A549 (cell line): Measurements from ENCODE around the gene MAP1LC3A. TPM values are rescaled to one million over a fixed set of nuclear protein-coding genes. Genes with fewer than 3 reads are reported as not detected.

Source experiments
- ATAC-seq, 2 experiments: fragments of 200-7000 bp in 1 of 2; fragments of >200 bp in 1 of 2; cut with Nextera tagmentation in 1 of 2; cut with Tn5 transposase in 1 of 2; 3 replicates each; pipeline versions ENCODE4 v1.8.0 to v1.9.1; 2018 to 2020; ENCODE audit warnings: mild to moderate bottlenecking in 1 of 2, moderate library complexity in 1 of 2
- CTCF ChIA-PET: fragments of 300-600 bp; sonication (Branson Sonifier 250); formaldehyde crosslinking; extraction: SDS; loops from one replicate; lab custom pipeline; 2021; ENCODE audit warnings: antibody characterized with exemption, inconsistent platforms; lab: Yijun Ruan, JAX
- POLR2A ChIA-PET: fragments of 350-600 bp; formaldehyde crosslinking; extraction: SDS; loops from one replicate; lab custom pipeline; 2021; ENCODE audit warnings: antibody characterized with exemption, inconsistent platforms; lab: Yijun Ruan, JAX
- DNase-seq, 2 experiments: peaks; one replicate each; pipeline versions ENCODE4 v3.0.0 to v3.0.0-alpha.2; 2011 to 2016; ENCODE audit warnings: low read depth in 1 of 2, low spot score in 1 of 2
- FAIRE-seq: peaks from 2 replicates; lab custom pipeline; 2011; peaks lifted over from hg19 to GRCh38; lab: Jason Lieb, UNC
- H3K27ac ChIP-seq, 2 experiments: fragments of >200 bp; sonication (Bioruptor Twin); formaldehyde crosslinking; 3 replicates each; pipeline ENCODE4 v1.5.1; 2016 to 2017
- H3K4me1 ChIP-seq: fragments of >200 bp; sonication (Bioruptor Twin); formaldehyde crosslinking; 3 replicates; pipeline ENCODE4 v1.6.1; 2016
- H3K4me2 ChIP-seq: fragments of >200 bp; sonication (Bioruptor Twin); formaldehyde crosslinking; 3 replicates; pipeline ENCODE4 v1.6.1; 2016
- H3K4me3 ChIP-seq: fragments of >200 bp; sonication (Bioruptor Twin); formaldehyde crosslinking; 3 replicates; pipeline ENCODE4 v1.5.1; 2016
- H3K9me3 ChIP-seq: fragments of >200 bp; sonication (Bioruptor Twin); formaldehyde crosslinking; 3 replicates; pipeline ENCODE4 v1.6.1; 2016
- BHLHE40 ChIP-seq: IDR thresholded peaks from 2 replicates; pipeline ENCODE4 v1.6.1; 2012; ENCODE audit warnings: low read depth, low read length, inconsistent platforms
- CBX2 ChIP-seq: fragments of 200-600 bp; sonication (generic); IDR thresholded peaks from 2 replicates; pipeline ENCODE4 v1.6.1; 2016; ENCODE audit warnings: low read depth, mild to moderate bottlenecking, borderline replicate concordance
- CBX8 ChIP-seq: fragments of 200-600 bp; sonication (generic); IDR thresholded peaks from 2 replicates; pipeline ENCODE4 v1.6.1; 2016
- CHD2 ChIP-seq: fragments of 150-350 bp; IDR thresholded peaks from 2 replicates; pipeline ENCODE4 v1.6.1; 2014; ENCODE audit warnings: low read length; ENCODE audit not compliant: partially characterized antibody
- EHMT2 ChIP-seq: fragments of 200-600 bp; sonication (generic); IDR thresholded peaks from 2 replicates; pipeline ENCODE4 v1.6.1; 2016; ENCODE audit warnings: antibody characterized with exemption, low read depth, mild to moderate bottlenecking, moderate library complexity
- ELK1 ChIP-seq: fragments of 150-350 bp; IDR thresholded peaks from 2 replicates; pipeline ENCODE4 v1.6.1; 2014; ENCODE audit warnings: low read depth, mild to moderate bottlenecking, low read length
- EP300 ChIP-seq, 2 experiments: fragments of >200 bp; sonication (Bioruptor Twin); formaldehyde crosslinking; IDR thresholded peaks; 2 replicates in 1 of 2; 3 replicates in 1 of 2; pipeline ENCODE4 v1.6.1; 2016 to 2017
- ESRRA ChIP-seq: fragments of 150-350 bp; IDR thresholded peaks from 2 replicates; pipeline ENCODE4 v1.6.1; 2014; ENCODE audit warnings: mild to moderate bottlenecking, low read length, borderline replicate concordance
- FOSB ChIP-seq: fragments of 250-450 bp; sonication (Bioruptor Pico); IDR thresholded peaks from 2 replicates; pipeline ENCODE4 v1.5.0; 2020; ENCODE audit warnings: mild to moderate bottlenecking, moderate library complexity
- FOXS1 ChIP-seq: fragments of 250-450 bp; sonication (Bioruptor Pico); IDR thresholded peaks from 2 replicates; pipeline ENCODE4 v1.5.0; 2020; ENCODE audit warnings: mild to moderate bottlenecking, moderate library complexity
- GATA3 ChIP-seq: IDR thresholded peaks from 2 replicates; pipeline ENCODE4 v1.6.1; 2012; ENCODE audit warnings: borderline replicate concordance
- HOXA7 ChIP-seq: fragments of 250-450 bp; sonication (Bioruptor Pico); IDR thresholded peaks from 2 replicates; pipeline ENCODE4 v1.5.0; 2020; ENCODE audit warnings: mild to moderate bottlenecking, moderate library complexity
- JUN ChIP-seq, 2 experiments: fragments of >200 bp; sonication (Bioruptor Twin); formaldehyde crosslinking; IDR thresholded peaks; 2 replicates in 1 of 2; 3 replicates in 1 of 2; pipeline ENCODE4 v1.6.1; 2016 to 2017
- JUNB ChIP-seq: fragments of >200 bp; sonication (Bioruptor Twin); formaldehyde crosslinking; IDR thresholded peaks from 2 replicates; pipeline ENCODE4 v1.6.1; 2016
- NPAS2 ChIP-seq: fragments of 250-450 bp; sonication (Bioruptor Pico); IDR thresholded peaks from 2 replicates; pipeline ENCODE4 v1.8.0; 2022; ENCODE audit warnings: mild to moderate bottlenecking, moderate library complexity, borderline replicate concordance
- PHF8 ChIP-seq: fragments of 200-600 bp; sonication (generic); IDR thresholded peaks from 2 replicates; pipeline ENCODE4 v1.6.1; 2016; ENCODE audit warnings: low read depth, mild to moderate bottlenecking, antibody characterized with exemption, moderate library complexity, borderline replicate concordance
- POLR2A ChIP-seq: IDR thresholded peaks from 2 replicates; pipeline ENCODE4 v1.6.1; 2012; ENCODE audit warnings: mild to moderate bottlenecking, low read length
- POLR2AphosphoS2 ChIP-seq: conservative IDR thresholded peaks from 2 replicates; pipeline ENCODE4 v1.6.1; 2012; ENCODE audit warnings: low read length, improper control_type of control experiment, inconsistent platforms
- RAD21 ChIP-seq, 2 experiments: fragments of >200 bp in 1 of 2; sonication (Bioruptor Twin) in 1 of 2; formaldehyde crosslinking in 1 of 2; IDR thresholded peaks in 1 of 2; conservative IDR thresholded peaks in 1 of 2; 2 replicates in 1 of 2; 3 replicates in 1 of 2; pipeline ENCODE4 v1.6.1; 2012 to 2018; ENCODE audit warnings: inconsistent platforms in 1 of 2
- RARB ChIP-seq: fragments of 250-450 bp; sonication (Bioruptor Pico); IDR thresholded peaks from 2 replicates; pipeline ENCODE4 v1.8.0; 2021; ENCODE audit warnings: mild to moderate bottlenecking, moderate library complexity
- RFX5 ChIP-seq: fragments of 450-650 bp; IDR thresholded peaks from 2 replicates; pipeline ENCODE4 v1.7.1; 2014; ENCODE audit warnings: antibody characterized with exemption, mild to moderate bottlenecking, moderate library complexity
- SMC3 ChIP-seq: fragments of >200 bp; sonication (Bioruptor Twin); formaldehyde crosslinking; IDR thresholded peaks from 3 replicates; pipeline ENCODE4 v1.6.1; 2018; ENCODE audit warnings: inconsistent platforms
- TFCP2L1 ChIP-seq: fragments of 250-450 bp; sonication (Bioruptor Pico); IDR thresholded peaks from 2 replicates; pipeline ENCODE4 v1.5.0; 2021; ENCODE audit warnings: mild to moderate bottlenecking
- TP53 ChIP-seq: fragments of 250-450 bp; sonication (Bioruptor Pico); IDR thresholded peaks from 2 replicates; pipeline ENCODE4 v1.5.0; 2021; ENCODE audit warnings: mild to moderate bottlenecking, moderate library complexity
- USF2 ChIP-seq: fragments of 450-650 bp; IDR thresholded peaks from 2 replicates; pipeline ENCODE4 v1.6.1; 2014; ENCODE audit warnings: antibody characterized with exemption
- WGBS: methylation state at CpG from one replicate; pipeline ENCODE4 v1.1.6; 2017; ENCODE audit errors: missing lambda C conversion rate; 5-methylcytosine and 5-hydroxymethylcytosine counted together
- polyA plus RNA-seq, 4 experiments: library from polyadenylated mRNA; depleted of rRNA in 3 of 4; stranded (reverse); fragments of >200 nt; fragmentation: RNase III in 1 of 4; extraction: RNeasy Plus Mini Kit Qiagen cat#74134 plus additional on column Dnase treatment in 1 of 4; gene quantifications; 2 replicates in 3 of 4; 3 replicates in 1 of 4; pipeline ENCODE4 v1.2.3, GENCODE V29; 2011 to 2017
- TF ChIP-seq, protein P1 (sequence below): IDR thresholded peaks from 2 replicates; pipeline ENCODE4 v1.6.1; 2012

MAP1LC3A gene
- polyA plus RNA-seq, 2 of the 4 experiments (the other 2 are of a cell fraction), result 4.3 to 15.7 TPM

GRCh38 chr20:34528921-34529297, 29.6 kb upstream of the MAP1LC3A start:
- Histone ChIP-seq H3K9me3 (no peaks in the 10 kb centered on the region), H3K27ac (peak overlapping the region in 1 of 2 experiments; percentile 5; a peak in 1 of 6 replicates), H3K4me2 (no peak overlapping the region), H3K4me3 (no peak overlapping the region), H3K4me1 (peaks cover 40% of the 10 kb centered on the region)
- ATAC-seq (no peak), FAIRE-seq (no peak), DNase-seq (no peak)
- WGBS, result 85% methylated on average over 5 of the region's 5 CpGs
- CTCF ChIA-PET, result interaction anchor here (1.2 to 3.6 kb wide), 2 partner anchors 10 to 217 kb away, joined by 5 to 35 read pairs; no protein-coding TSS in a partner anchor
- TF ChIP-seq POLR2A, result no peak
- no peak for TF ChIP-seq JUNB
- no peak for TF ChIP-seq USF2
- TF ChIP-seq FOSB (CRISPR knock-in tag), result no peak
- no peak for TF ChIP-seq RARB (CRISPR knock-in tag)
- TF ChIP-seq CBX2, result no peak
- TF ChIP-seq GATA3, result no peak
- no peak for TF ChIP-seq CBX8
- TF ChIP-seq TFCP2L1, result no peak
- TF ChIP-seq TP53 (CRISPR knock-in tag), result no peak
- TF ChIP-seq HOXA7, result no peak
- TF ChIP-seq NPAS2 (CRISPR knock-in tag), result no peak
- no peak for TF ChIP-seq BHLHE40
- no peak for TF ChIP-seq PHF8
- TF ChIP-seq ESRRA, result no peak
- TF ChIP-seq POLR2AphosphoS2, result no peak
- POLR2A ChIA-PET, result no interaction called here

GRCh38 chr20:34529742-34530141, 28.8 kb upstream of the MAP1LC3A start:
- ATAC-seq (no peak), FAIRE-seq (no peak), DNase-seq (no peak)
- no peaks in the 10 kb centered on the region for H3K9me3 ChIP-seq
- H3K27ac ChIP-seq, result no peak overlapping the region
- H3K4me2 ChIP-seq, result no peak overlapping the region
- ChIA-PET POLR2A (no interaction called here), CTCF (interaction anchor here (0.8 to 3.6 kb wide), 4 partner anchors 9 to 240 kb away, joined by 3 to 35 read pairs (median 4); no protein-coding TSS in a partner anchor)
- 85% methylated on average over 3 of the region's 3 CpGs for WGBS
- H3K4me3 ChIP-seq, result no peak overlapping the region
- peaks cover 32% of the 10 kb centered on the region for H3K4me1 ChIP-seq
- TF ChIP-seq CHD2 (no peak), EHMT2 (no peak), GATA3 (no peak), SMC3 (no peak), HOXA7 (no peak), NPAS2 (CRISPR knock-in tag) (no peak), TP53 (CRISPR knock-in tag) (no peak), JUN (IDR thresholded peaks at IDR 0.05) (no peak), RAD21 (conservative IDR thresholded peaks at IDR 0.05 in 1 of 2, IDR thresholded peaks at IDR 0.05 in 1 of 2) (no peak)
- TF ChIP-seq, protein P1, sequence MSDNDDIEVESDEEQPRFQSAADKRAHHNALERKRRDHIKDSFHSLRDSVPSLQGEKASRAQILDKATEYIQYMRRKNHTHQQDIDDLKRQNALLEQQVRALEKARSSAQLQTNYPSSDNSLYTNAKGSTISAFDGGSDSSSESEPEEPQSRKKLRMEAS, result no peak
- TF ChIP-seq, all 56 proteins: peak for 0

DNA sequence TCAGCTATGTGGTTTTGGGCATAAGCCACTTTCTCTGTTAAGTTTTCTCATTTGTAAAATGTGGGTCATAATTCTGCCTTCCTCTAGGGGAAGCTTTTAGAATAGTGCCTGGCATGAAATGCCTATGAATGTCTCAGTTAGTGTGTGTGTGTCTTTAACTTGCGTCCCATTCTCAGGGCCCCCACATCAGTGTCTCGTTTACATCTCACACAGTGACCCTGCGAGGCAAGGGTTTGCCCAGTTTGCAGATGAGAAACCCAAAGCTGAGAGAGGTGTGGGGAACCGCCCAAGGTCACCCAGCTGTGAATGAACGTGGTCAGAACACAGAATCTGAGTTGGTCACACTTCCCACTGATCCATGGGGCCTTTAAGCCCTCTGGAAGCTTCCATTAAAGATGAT, 28.2 kb upstream of the MAP1LC3A start:
- 78% methylated on average over 5 of the region's 5 CpGs for WGBS
- H3K4me1 ChIP-seq, result peaks cover 26% of the 10 kb centered on the region
- ChIA-PET POLR2A (no interaction called here), CTCF (interaction anchor here (0.8 to 3.6 kb wide), 4 partner anchors 9 to 239 kb away, joined by 3 to 35 read pairs (median 13); no protein-coding TSS in a partner anchor)
- ATAC-seq (no peak), DNase-seq (no peak), FAIRE-seq (no peak)
- H3K4me3 ChIP-seq, result no peak overlapping the region
- H3K4me2 ChIP-seq, result no peak overlapping the region
- H3K27ac ChIP-seq, result no peak overlapping the region
- no peak for TF ChIP-seq USF2
- TF ChIP-seq ELK1, result no peak
- TF ChIP-seq RFX5, result no peak
- TF ChIP-seq FOXS1 (CRISPR knock-in tag), result no peak
- TF ChIP-seq EP300 (IDR thresholded peaks at IDR 0.05), result no peak
- H3K9me3 ChIP-seq, result no peaks in the 10 kb centered on the region
